HepG2 (cell line): ENCODE results near the gene MMP23B. TPM values are rescaled to one million over a fixed set of nuclear protein-coding genes. Genes with fewer than 3 reads are reported as not detected.

Experiments used
- AHR ChIP-seq: IDR thresholded peaks from 2 replicates; pipeline ENCODE4 v1.6.1; 2018; ENCODE audit warnings: missing genetic modification reagents, missing compliant biosample characterization
- DMAP1 ChIP-seq: IDR thresholded peaks from 2 replicates; pipeline ENCODE4 v1.6.1; 2016
- DNMT3B ChIP-seq: conservative IDR thresholded peaks from 2 replicates; pipeline ENCODE4 v1.6.1; 2016; ENCODE audit warnings: missing biosample characterization, control low read depth
- GABPB1 ChIP-seq: IDR thresholded peaks from 2 replicates; pipeline ENCODE4 v1.6.1; 2016; ENCODE audit warnings: mild to moderate bottlenecking, missing genetic modification reagents, moderate library complexity, missing compliant biosample characterization
- KMT2B ChIP-seq: IDR thresholded peaks from 2 replicates; pipeline ENCODE4 v1.6.1; 2016; ENCODE audit warnings: missing genetic modification reagents, missing compliant biosample characterization
- MATR3 ChIP-seq: sonication (generic); formaldehyde crosslinking; IDR thresholded peaks from 2 replicates; pipeline ENCODE4 v1.4.0; 2020; ENCODE audit warnings: missing genetic modification reagents
- MTF2 ChIP-seq: sonication (generic); formaldehyde crosslinking; IDR thresholded peaks from 2 replicates; pipeline ENCODE4 v1.5.0; 2020; ENCODE audit warnings: missing genetic modification reagents, borderline replicate concordance
- TBX2 ChIP-seq: sonication (generic); formaldehyde crosslinking; IDR thresholded peaks from 2 replicates; pipeline ENCODE4 v1.5.0; 2020; ENCODE audit warnings: missing genetic modification reagents, mild to moderate bottlenecking, borderline replicate concordance
- TCF12 ChIP-seq, 2 experiments: fragments of 450-650 bp in 1 of 2; sonication (generic) in 1 of 2; formaldehyde crosslinking in 1 of 2; IDR thresholded peaks; 2 replicates each; pipeline versions ENCODE4 v1.6.1 to v1.8.0; 2017 to 2022; ENCODE audit warnings: antibody characterized with exemption in 1 of 2, mild to moderate bottlenecking in 1 of 2, missing genetic modification reagents in 1 of 2, moderate library complexity in 1 of 2
- ZBTB3 ChIP-seq: sonication (generic); formaldehyde crosslinking; IDR thresholded peaks from 2 replicates; pipeline ENCODE4 v1.4.0; 2020; ENCODE audit warnings: low read depth, mild to moderate bottlenecking, moderate library complexity, missing genetic modification reagents, borderline replicate concordance
- ZMYM4 ChIP-seq: sonication (generic); formaldehyde crosslinking; IDR thresholded peaks from 2 replicates; pipeline ENCODE4 v1.8.1; 2023; ENCODE audit warnings: mild to moderate bottlenecking, missing genetic modification reagents
- ZNF512B ChIP-seq: sonication (generic); formaldehyde crosslinking; IDR thresholded peaks from 2 replicates; pipeline ENCODE4 v1.5.1; 2020; ENCODE audit warnings: missing genetic modification reagents, mild to moderate bottlenecking, borderline replicate concordance
- polyA plus RNA-seq, 8 experiments: library from polyadenylated mRNA; depleted of rRNA in 3 of 8; stranded (reverse) in 7 of 8; unstranded in 1 of 8; fragments of >200 nt; fragmentation: Illumina TruSeq in 4 of 8; extraction: Trizol in 4 of 8; gene quantifications; 2 replicates each; pipeline versions ENCODE4 v1.2.1 to v1.2.3, GENCODE V29; 2011 to 2016; ENCODE audit warnings: low read depth in 4 of 8, missing spikeins in 1 of 8, mixed read lengths in 1 of 8; ENCODE audit not compliant: insufficient read depth in 1 of 8
- total RNA-seq, 5 experiments: library from RNA; depleted of rRNA; stranded (reverse); fragments of >200 nt; fragmentation: Illumina TruSeq; extraction: Trizol; gene quantifications; 2 replicates each; pipeline ENCODE4 v1.2.3, GENCODE V29; 2016; ENCODE audit warnings: low read depth in 1 of 5
- TF ChIP-seq, protein P1 (sequence below): sonication (generic); formaldehyde crosslinking; IDR thresholded peaks from 2 replicates; pipeline ENCODE4 v1.4.0; 2020; ENCODE audit warnings: missing genetic modification reagents
- TF ChIP-seq, protein P2 (sequence below), 2 experiments: fragments of 450-650 bp in 1 of 2; sonication (generic) in 1 of 2; formaldehyde crosslinking in 1 of 2; IDR thresholded peaks; 2 replicates each; pipeline versions ENCODE4 v1.6.1 to v1.8.0; 2016 to 2022; ENCODE audit warnings: antibody characterized with exemption in 1 of 2, mild to moderate bottlenecking in 1 of 2, missing genetic modification reagents in 1 of 2

MMP23B gene
- total and polyA plus RNA-seq, 2 of the 13 experiments (the other 11 are each of a cell fraction or from before 2014, with no cell fraction given), result 0.61 to 0.75 TPM

- TF ChIP-seq, protein P1, sequence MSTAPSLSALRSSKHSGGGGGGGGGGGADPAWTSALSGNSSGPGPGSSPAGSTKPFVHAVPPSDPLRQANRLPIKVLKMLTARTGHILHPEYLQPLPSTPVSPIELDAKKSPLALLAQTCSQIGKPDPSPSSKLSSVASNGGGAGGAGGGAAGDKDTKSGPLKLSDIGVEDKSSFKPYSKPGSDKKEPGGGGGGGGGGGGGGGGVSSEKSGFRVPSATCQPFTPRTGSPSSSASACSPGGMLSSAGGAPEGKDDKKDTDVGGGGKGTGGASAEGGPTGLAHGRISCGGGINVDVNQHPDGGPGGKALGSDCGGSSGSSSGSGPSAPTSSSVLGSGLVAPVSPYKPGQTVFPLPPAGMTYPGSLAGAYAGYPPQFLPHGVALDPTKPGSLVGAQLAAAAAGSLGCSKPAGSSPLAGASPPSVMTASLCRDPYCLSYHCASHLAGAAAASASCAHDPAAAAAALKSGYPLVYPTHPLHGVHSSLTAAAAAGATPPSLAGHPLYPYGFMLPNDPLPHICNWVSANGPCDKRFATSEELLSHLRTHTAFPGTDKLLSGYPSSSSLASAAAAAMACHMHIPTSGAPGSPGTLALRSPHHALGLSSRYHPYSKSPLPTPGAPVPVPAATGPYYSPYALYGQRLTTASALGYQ (CRISPR knock-in tag), result no peak
- TF ChIP-seq, protein P2, sequence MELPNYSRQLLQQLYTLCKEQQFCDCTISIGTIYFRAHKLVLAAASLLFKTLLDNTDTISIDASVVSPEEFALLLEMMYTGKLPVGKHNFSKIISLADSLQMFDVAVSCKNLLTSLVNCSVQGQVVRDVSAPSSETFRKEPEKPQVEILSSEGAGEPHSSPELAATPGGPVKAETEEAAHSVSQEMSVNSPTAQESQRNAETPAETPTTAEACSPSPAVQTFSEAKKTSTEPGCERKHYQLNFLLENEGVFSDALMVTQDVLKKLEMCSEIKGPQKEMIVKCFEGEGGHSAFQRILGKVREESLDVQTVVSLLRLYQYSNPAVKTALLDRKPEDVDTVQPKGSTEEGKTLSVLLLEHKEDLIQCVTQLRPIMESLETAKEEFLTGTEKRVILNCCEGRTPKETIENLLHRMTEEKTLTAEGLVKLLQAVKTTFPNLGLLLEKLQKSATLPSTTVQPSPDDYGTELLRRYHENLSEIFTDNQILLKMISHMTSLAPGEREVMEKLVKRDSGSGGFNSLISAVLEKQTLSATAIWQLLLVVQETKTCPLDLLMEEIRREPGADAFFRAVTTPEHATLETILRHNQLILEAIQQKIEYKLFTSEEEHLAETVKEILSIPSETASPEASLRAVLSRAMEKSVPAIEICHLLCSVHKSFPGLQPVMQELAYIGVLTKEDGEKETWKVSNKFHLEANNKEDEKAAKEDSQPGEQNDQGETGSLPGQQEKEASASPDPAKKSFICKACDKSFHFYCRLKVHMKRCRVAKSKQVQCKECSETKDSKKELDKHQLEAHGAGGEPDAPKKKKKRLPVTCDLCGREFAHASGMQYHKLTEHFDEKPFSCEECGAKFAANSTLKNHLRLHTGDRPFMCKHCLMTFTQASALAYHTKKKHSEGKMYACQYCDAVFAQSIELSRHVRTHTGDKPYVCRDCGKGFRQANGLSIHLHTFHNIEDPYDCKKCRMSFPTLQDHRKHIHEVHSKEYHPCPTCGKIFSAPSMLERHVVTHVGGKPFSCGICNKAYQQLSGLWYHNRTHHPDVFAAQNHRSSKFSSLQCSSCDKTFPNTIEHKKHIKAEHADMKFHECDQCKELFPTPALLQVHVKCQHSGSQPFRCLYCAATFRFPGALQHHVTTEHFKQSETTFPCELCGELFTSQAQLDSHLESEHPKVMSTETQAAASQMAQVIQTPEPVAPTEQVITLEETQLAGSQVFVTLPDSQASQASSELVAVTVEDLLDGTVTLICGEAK (IDR thresholded peaks at IDR 0.05), result no peak
- TF ChIP-seq, protein P2 (CRISPR knock-in tag; IDR thresholded peaks at IDR 0.05), result peak; percentile 56; the same call in 1 of the 2 replicates
- TF ChIP-seq AHR (CRISPR knock-in tag) (0 out of 2 replicates have a peak, but pooled peaks have one; percentile 31), TCF12 (IDR thresholded peaks at IDR 0.05) (no peak), TCF12 (CRISPR knock-in tag; IDR thresholded peaks at IDR 0.05) (peak; percentile 65; the same call in 1 of the 2 replicates), MATR3 (CRISPR knock-in tag) (no peak), MTF2 (CRISPR knock-in tag) (no peak), ZNF512B (CRISPR knock-in tag) (0 out of 2 replicates have a peak, but pooled peaks have one; percentile 43), KMT2B (CRISPR knock-in tag) (peak; percentile 56; the same call in 1 of the 2 replicates), TBX2 (CRISPR knock-in tag) (peak; percentile 89), ZBTB3 (CRISPR knock-in tag) (0 out of 2 replicates have a peak, but pooled peaks have one; percentile 48), DMAP1 (peak; percentile 81), DNMT3B (CRISPR knock-in tag) (no peak), GABPB1 (CRISPR knock-in tag) (peak; percentile 62), ZMYM4 (CRISPR knock-in tag) (peak; percentile 35; the same call in 1 of the 2 replicates)
These were observed 46.8 kb downstream of the MMP23B start (continued) for GRCh38 chr1:1678581-1679380.
